M059J (cell line): ENCODE measurements around the gene SLC66A1. TPM values are rescaled to one million over a fixed set of nuclear protein-coding genes. Genes with fewer than 3 reads are reported as not detected.
A peak's percentile ranks its signal among the peaks of the same experiment; 100 is the strongest.

Experiments used
- DNase-seq: peaks from one replicate; pipeline ENCODE4 v3.0.0-alpha.2; 2012; ENCODE audit warnings: low read depth
- total RNA-seq: library from RNA; depleted of rRNA; stranded (reverse); fragments of >200 nt; shearing (Covaris generic); gene quantifications from 2 replicates; pipeline ENCODE4 v1.2.3, GENCODE V29; 2014

Gene SLC66A1
- total RNA-seq, 1 experiment from 2014 or later: 26.3 TPM

GRCh38 chr1:19325368-19325957, 13.3 kb downstream of the SLC66A1 start:
- DNase-seq: no peak

DNA sequence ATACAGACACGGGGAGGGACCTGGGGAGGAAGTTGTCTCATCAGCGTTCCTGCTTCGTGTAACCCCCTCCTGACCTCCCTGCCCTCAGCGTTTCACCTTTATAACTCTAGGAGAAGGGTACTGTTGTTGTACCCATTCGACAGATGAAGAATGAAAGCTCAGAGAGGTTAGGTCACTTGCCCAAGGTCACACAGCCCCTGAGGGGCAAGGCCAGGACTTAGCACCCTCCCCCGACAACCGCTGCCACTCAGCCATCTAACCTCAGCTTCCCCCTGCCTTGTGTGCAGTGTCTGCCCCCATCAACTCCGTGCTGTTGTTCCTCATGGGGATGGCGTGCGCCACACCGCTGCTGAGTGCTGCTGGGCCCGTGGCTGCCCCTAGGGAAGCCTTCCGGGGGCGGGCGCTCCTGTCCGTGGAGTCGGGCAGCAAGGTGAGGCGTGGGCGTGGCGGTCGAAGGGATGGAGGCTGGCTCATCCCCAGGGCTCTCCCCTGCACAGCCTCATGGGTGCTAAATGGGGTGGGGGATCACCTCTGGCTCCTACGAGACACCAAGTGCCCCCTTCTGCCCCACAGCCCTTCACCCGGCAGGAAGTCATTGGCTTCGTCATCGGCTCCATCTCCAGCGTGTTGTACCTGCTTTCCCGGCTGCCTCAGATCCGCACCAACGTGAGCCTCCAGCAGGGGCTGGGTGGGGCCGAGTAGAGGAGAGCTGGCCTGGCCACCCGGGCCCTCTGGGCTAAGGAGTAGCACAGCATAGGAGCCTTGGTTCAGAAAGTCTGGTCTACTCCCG, 14.0 kb downstream of the SLC66A1 start:
- no peak for DNase-seq

GRCh38 chr1:19326748-19327065, 14.6 kb downstream of the SLC66A1 start:
- DNase-seq: no peak

DNA sequence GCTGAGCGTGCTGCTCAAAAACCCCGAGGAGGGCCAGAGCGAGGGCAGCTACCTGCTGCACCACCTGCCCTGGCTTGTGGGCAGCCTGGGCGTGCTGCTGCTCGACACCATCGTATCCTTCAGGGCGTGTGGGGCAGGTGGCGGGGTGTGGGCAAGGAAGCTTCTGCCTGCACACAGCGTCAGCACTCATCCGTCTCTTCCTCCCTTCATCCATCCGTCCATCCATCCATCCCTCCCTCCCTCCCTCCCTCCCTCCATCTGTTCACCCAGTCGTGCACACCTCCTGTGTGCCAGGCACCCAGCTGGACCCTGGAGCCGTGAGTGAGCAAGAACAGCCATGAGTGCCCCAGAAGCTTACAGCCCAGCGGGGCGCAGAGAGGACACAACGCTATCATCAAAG, 15.2 kb downstream of the SLC66A1 start:
- no peak for DNase-seq

- no peak for DNase-seq
Observed at GRCh38 chr1:19327736-19328135, 15.6 kb downstream of the SLC66A1 start.

DNA sequence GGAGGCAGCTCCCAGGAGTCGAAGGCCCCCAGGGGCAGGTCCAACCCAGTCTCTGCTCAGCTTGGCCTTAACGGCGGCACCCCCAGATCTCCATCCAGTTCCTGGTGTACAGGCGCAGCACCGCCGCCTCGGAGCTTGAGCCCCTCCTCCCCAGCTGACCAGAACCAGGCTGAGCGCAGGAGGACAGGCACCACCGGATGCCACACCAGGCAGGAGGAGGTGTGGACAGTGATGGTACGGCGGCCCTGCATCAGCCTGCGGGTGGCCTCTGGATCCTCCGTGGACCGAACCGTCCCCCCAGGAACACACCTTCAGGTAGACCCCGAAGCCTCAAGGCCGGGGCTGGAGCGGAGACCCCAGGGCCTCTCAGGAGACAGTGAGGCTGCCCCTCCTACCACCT, 16.4 kb downstream of the SLC66A1 start:
- no peak for DNase-seq

GRCh38 chr1:19329188-19329587, 17.1 kb downstream of the SLC66A1 start:
- no peak for DNase-seq

- DNase-seq: no peak
Observed at GRCh38 chr1:19329611-19330010, 17.5 kb downstream of the SLC66A1 start.

GRCh38 chr1:19330449-19331135, 18.5 kb downstream of the SLC66A1 start:
- DNase-seq: no peak

- no peak for DNase-seq
Observed at GRCh38 chr1:19331262-19331878, 19.2 kb downstream of the SLC66A1 start.

DNA sequence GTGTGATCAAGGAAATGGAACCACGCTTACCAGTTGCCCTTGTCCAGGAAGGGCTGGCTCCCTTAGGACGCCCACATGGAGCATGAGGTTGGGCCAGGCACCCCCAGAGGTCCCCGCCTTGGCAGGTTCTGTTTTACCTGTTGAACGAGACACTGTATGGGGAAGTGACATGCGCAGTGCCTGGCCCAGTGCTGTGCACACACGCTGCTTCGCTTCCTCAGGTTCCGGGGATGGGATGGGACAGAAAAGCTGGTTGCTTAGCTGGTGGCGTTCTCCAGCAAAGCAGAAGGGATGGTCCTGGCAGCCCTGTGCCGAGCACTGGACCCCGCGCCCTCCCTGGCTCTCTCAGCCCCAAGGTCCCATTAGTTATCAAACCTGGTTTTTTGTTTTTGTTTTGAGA, 20.7 kb downstream of the SLC66A1 start:
- no peak for DNase-seq

- no peak for DNase-seq
Observed at GRCh38 chr1:19333587-19334354, 21.6 kb downstream of the SLC66A1 start.

GRCh38 chr1:19336543-19336942, 24.4 kb downstream of the SLC66A1 start:
- peak; percentile 69 for DNase-seq

DNA sequence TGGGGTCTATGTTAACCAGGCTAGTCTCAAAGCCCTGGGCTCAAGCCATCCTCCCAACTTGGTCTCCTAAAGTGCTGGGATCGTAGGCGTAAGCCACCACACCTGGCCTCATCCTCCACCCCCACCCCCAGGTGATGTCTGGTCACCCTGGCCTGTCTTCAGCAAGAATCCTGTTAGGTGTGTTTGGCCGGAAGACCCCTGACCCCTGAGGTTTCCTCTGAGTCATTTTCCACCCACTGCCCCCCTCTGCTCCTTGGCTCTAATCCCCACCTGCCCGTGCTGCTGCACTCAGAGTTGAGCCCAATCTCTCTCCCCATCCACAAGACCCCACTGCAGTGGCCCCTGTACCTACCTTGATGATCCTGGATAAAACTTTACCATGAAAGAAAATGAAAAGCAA, 25.2 kb downstream of the SLC66A1 start:
- DNase-seq: peak; percentile 33

DNA sequence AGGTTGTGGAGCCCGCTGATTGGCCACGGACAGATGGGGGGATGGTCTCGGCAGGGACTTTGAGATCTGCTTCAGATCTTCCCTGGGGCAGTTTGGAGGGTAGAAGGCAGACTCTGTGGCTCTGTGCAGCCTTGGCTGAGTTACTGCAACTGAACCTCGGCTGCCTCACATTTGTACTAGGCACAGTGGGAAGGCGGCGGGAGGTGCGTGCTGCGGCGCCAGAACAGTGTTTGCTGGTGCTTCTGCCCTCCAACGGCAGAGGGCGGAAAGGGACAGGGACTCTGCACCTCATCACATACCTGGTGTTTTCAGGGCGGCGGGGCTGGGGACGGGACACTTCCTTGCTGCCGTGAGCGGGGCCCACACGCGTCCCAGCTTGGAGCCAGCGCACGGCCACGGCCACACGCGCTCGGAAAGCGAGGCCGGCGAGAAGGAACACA, 26.2 kb downstream of the SLC66A1 start:
- no peak for DNase-seq

DNA sequence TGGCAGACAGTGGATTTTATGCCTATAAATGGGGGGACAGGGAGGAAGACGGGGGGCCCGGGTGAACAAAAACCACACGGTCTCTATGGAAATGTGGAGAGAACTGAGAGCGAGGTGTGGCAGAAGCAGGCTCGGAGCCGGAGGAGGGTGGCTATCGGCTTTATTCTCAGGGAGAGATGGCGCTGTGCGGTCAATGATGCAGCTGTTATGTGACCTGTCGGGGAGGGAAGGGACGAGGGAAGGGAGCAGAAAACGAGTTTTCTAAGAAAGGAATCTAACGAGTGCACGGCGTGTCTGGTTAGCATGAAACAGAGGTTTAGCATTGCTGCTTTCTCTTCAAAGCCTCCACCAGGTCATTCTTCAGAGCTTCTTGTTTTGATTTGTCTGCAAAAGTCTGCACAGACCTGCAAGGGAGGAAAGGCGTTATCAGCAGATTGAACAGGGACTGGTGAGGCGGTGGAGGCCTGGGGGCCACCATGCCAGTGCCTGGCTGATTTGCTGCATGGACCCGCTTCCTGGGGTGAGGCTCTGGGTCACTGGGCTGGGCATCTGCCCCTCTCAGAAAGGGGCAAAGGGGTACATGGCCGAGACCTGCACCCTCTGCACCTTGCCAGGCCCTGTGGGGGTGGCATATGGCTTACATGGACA, 27.2 kb downstream of the SLC66A1 start:
- no peak for DNase-seq

DNA sequence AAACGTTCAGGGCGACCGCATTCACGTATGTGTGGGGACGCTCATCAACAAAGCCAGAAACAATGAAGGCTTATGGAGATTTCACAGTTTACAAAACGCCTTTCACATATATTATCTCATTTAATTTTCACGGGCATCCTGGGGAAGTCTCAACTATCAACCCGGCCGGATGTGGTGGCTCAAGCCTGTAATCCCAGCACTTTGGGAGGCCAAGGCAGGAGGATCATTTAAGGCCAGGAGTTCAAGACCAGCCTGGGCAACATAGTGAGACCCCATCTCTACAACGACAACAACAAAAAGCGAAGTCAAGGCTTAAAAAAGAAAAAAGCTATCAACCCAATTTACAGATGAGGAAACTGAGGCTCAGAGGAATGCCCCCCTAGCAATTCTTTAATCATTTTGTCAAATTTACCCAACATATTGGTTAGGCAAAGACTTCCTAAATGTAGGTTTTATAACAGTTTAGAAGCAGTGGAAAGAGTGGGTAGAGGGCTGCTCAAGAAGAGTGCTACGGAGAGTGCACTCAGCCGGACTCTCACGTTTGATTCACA, 28.3 kb downstream of the SLC66A1 start:
- DNase-seq: no peak

GRCh38 chr1:19341201-19342061, 29.3 kb downstream of the SLC66A1 start:
- peak; percentile 61 for DNase-seq

- no peak for DNase-seq
Observed at GRCh38 chr1:19342062-19342750, 30.1 kb downstream of the SLC66A1 start.
